Thoracic aorta (tissue), 2 donors: ENCODE results near the gene CCDC197. TPM values are rescaled to one million over a fixed set of nuclear protein-coding genes. Genes with fewer than 3 reads are reported as not detected.

Experiments
- ATAC-seq: fragments of 150-250 bp; one replicate; pipeline ENCODE4 v1.8.0; 2017; ENCODE audit warnings: low read depth; ENCODE audit not compliant: insufficient number of reproducible peaks, low FRiP score
- DNase-seq: peaks from one replicate; pipeline ENCODE4 v3.0.0-alpha.2; 2020; ENCODE audit warnings: low spot score
- H3K27ac ChIP-seq, 2 donors: fragments of 200-600 bp; sonication (generic); 1 replicate in 1 of 2; 2 replicates in 1 of 2; pipeline ENCODE4 v1.5.1; 2016; ENCODE audit warnings: mild to moderate bottlenecking in 2 of 2, moderate library complexity in 2 of 2
- H3K27me3 ChIP-seq: fragments of 200-600 bp; sonication (generic); replicated peaks from 2 replicates; pipeline ENCODE4 v1.6.0; 2016; ENCODE audit warnings: mild to moderate bottlenecking; ENCODE audit not compliant: insufficient read depth
- H3K36me3 ChIP-seq: fragments of 200-600 bp; sonication (generic); one replicate; pipeline ENCODE4 v1.5.1; 2016
- H3K4me1 ChIP-seq, 2 donors: fragments of 200-600 bp; sonication (generic); 1 replicate in 1 of 2; 2 replicates in 1 of 2; pipeline versions ENCODE4 v1.5.1 to v1.6.0; 2016; ENCODE audit warnings: low read depth in 2 of 2, mild to moderate bottlenecking in 1 of 2; ENCODE audit not compliant: control insufficient read depth in 1 of 2
- H3K4me3 ChIP-seq: fragments of 200-600 bp; sonication (generic); 2 replicates; pipeline ENCODE4 v1.5.1; 2016; ENCODE audit warnings: mild to moderate bottlenecking
- H3K9me3 ChIP-seq: fragments of 200-600 bp; sonication (generic); 2 replicates; pipeline ENCODE4 v1.5.1; 2016
- total RNA-seq, 2 donors: library from RNA; depleted of rRNA; stranded (reverse); fragments of >200 nt; gene quantifications; one replicate each; pipeline versions ENCODE4 v1.1.0 to v1.2.3, GENCODE V29; 2016
- TF ChIP-seq, protein P1 (sequence below): fragments of 200-600 bp; sonication (generic); IDR thresholded peaks from one replicate; pipeline ENCODE4 v1.5.1; 2019; ENCODE audit warnings: antibody characterized with exemption

CCDC197 gene
- total RNA-seq, 2 donors from 2014 or later: not detected

GRCh38 chr14:93958567-93959238, 38.4 kb upstream of the CCDC197 start:
- no peak for ATAC-seq
- Histone ChIP-seq H3K4me3 (no peak overlapping the region), H3K9me3 (no peaks in the 10 kb centered on the region), H3K27me3 (no peaks in the 10 kb centered on the region), H3K36me3 (peaks cover 40% of the 10 kb centered on the region), H3K4me1 (peaks cover 38 to 65% of the 10 kb centered on the region in 2 donors), H3K27ac (peak overlapping the region; percentile 69 to 70)
- TF ChIP-seq, protein P1, sequence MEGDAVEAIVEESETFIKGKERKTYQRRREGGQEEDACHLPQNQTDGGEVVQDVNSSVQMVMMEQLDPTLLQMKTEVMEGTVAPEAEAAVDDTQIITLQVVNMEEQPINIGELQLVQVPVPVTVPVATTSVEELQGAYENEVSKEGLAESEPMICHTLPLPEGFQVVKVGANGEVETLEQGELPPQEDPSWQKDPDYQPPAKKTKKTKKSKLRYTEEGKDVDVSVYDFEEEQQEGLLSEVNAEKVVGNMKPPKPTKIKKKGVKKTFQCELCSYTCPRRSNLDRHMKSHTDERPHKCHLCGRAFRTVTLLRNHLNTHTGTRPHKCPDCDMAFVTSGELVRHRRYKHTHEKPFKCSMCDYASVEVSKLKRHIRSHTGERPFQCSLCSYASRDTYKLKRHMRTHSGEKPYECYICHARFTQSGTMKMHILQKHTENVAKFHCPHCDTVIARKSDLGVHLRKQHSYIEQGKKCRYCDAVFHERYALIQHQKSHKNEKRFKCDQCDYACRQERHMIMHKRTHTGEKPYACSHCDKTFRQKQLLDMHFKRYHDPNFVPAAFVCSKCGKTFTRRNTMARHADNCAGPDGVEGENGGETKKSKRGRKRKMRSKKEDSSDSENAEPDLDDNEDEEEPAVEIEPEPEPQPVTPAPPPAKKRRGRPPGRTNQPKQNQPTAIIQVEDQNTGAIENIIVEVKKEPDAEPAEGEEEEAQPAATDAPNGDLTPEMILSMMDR: no peak
- DNase-seq: no peak

DNA sequence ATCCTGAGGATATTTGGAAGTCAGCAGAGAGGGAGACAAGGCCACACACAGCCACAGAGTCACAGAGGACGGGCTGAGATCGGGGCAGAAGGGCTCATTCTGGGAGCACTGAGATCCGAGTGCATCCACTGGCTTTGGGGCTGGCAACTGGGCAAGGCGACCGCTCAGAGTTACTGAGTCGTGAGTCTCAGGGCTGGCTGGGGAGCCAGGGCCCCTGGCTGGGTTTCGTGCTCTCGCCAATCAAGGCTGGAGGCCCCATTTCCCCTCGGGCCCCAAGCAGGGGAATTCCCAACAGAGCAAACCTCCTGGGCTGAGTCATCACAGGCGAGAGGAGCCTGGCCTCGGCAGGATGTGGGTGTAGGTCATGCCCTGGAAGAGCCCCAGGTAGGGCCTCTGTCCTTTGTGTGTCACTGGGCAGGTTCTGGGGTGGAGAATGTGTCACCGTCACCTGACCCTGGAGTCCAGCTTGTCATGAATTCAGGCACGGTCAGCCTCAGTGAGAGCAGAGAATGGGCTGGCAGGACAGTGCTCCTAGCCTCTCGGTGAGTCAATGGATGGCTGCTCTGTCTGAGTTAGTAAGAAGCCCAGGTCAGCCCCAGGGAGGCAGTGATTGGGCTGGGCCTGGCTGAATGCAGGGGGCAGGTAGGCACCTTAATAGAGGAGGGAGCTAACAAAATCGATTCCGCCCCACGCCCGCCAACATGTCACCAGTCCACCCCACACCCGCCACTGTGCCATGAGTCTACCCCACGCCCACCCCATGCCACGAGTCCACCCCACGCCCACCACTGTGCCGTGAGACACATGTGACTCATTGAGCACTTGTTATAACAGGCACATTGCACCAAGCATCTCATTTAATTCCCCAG, 37.6 kb upstream of the CCDC197 start:
- DNase-seq (peak; percentile 53), ATAC-seq (peak; percentile 51)
- TF ChIP-seq, protein P1: no peak
- Histone ChIP-seq H3K9me3 (no peaks in the 10 kb centered on the region), H3K27me3 (no peaks in the 10 kb centered on the region), H3K4me3 (no peak overlapping the region), H3K36me3 (peaks cover 34% of the 10 kb centered on the region), H3K4me1 (peaks cover 40 to 71% of the 10 kb centered on the region in 2 donors), H3K27ac (peak overlapping the region; percentile 69 to 70)

- Histone ChIP-seq H3K4me1 (peaks cover 40 to 77% of the 10 kb centered on the region in 2 donors), H3K27ac (peak overlapping the region; percentile 69 to 70)
- no peak for ATAC-seq
These were observed 37.0 kb upstream of the CCDC197 start for GRCh38 chr14:93960108-93960475.

DNA sequence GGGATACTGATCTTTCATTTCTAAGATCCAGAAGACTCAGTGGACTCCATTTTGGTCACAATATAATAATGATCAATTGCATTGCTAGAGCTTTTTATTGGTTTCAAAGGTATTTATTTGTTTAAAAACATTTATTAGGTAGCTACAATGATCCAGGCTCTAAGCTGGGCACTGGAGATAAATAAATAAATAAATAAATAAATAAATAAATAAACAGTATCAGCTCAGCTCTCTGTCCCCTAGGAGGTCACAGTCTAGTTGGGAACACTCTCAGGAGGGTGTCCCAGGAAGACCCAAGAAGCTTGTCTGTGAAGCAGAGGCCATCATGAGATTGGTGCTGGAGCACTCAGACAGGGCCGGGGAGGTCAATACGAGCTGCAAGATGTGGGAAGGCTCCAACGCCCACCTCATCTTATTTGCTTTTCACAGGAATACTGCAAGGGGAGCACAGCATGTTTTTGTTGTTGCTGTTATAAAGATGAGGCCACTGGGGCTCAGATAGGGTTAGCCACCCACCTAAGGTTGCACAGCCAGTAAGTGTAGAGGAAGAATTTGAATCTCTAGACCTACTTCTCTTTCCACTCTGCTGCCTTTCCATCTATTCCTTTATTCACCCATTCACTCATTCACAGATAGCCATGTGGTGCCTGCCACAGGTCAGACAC, 36.2 kb upstream of the CCDC197 start:
- TF ChIP-seq, protein P1: no peak
- H3K4me1 ChIP-seq: peaks cover 40 to 78% of the 10 kb centered on the region in 2 donors
- no peak for DNase-seq
- peaks cover 27% of the 10 kb centered on the region for H3K36me3 ChIP-seq
- no peaks in the 10 kb centered on the region for H3K9me3 ChIP-seq
- H3K27ac ChIP-seq: peak overlapping the region in 1 of 2 donors; percentile 69
- H3K27me3 ChIP-seq: no peaks in the 10 kb centered on the region
- H3K4me3 ChIP-seq: no peak overlapping the region
- no peak for ATAC-seq

More at GRCh38 chr14:93960108-93960475, 37.0 kb upstream of the CCDC197 start:
- DNase-seq: no peak
- Histone ChIP-seq H3K36me3 (peaks cover 30% of the 10 kb centered on the region), H3K9me3 (no peaks in the 10 kb centered on the region), H3K27me3 (no peaks in the 10 kb centered on the region), H3K4me3 (no peak overlapping the region)
- TF ChIP-seq, protein P1: no peak

- DNase-seq: no peak
- no peak overlapping the region for H3K4me3 ChIP-seq
- no peak for ATAC-seq
- H3K4me1 ChIP-seq: peaks cover 42 to 78% of the 10 kb centered on the region in 2 donors
- H3K27ac ChIP-seq: no peak overlapping the region
- peaks cover 27% of the 10 kb centered on the region for H3K36me3 ChIP-seq
- TF ChIP-seq, protein P1: no peak
- no peaks in the 10 kb centered on the region for H3K27me3 ChIP-seq
- H3K9me3 ChIP-seq: no peaks in the 10 kb centered on the region
These were observed 35.5 kb upstream of the CCDC197 start for GRCh38 chr14:93961620-93962019.
